Measurements from ENCODE around the gene ANO10.

GRCh38 chr3:43400781-43401730 is 220.8 kb downstream of the ANO10 start:
- TF ChIP-seq POLR2A (IDR thresholded peaks at IDR 0.05) (no peak), CTCF (IDR thresholded peaks at IDR 0.05) (no peak)
